LNCaP clone FGC (cell line): ENCODE results near the gene TRPM3.

ENCODE experiments used
- DNase-seq: peaks from one replicate; pipeline ENCODE4 v3.0.0-alpha.2; 2011; ENCODE audit warnings: low read depth
- H3K4me3 ChIP-seq: 2 replicates; pipeline ENCODE4 v1.5.1; 2011; ENCODE audit warnings: mild to moderate bottlenecking, low read depth, low read length, control low read depth
- TF ChIP-seq, protein P1 (sequence below): IDR thresholded peaks from 2 replicates; pipeline ENCODE4 v1.5.1; 2012; ENCODE audit warnings: mild to moderate bottlenecking; ENCODE audit not compliant: control insufficient read depth, insufficient read depth; ENCODE audit errors: extremely low read depth

TRPM3 gene

DNA sequence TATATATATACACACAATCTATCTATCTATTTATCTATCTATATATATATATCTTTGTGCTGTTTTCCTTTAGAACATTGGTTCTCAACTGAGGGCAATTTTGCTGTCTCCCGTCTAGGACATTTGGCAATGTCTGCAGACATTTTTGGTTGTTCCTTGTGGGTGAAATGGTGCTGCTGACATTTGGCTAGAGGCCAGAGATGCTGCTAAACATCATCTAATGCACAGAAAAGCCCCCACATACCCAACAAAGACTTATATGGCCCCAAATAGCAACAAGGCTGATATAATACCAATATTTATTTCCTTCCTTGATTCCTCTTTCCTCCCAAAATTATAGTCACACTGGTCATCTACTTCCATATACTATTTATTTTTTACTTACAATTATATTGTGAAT lies 197.5 kb downstream of the TRPM3 start:
- no peak for DNase-seq
- H3K4me3 ChIP-seq: no peak overlapping the region
- TF ChIP-seq, protein P1, sequence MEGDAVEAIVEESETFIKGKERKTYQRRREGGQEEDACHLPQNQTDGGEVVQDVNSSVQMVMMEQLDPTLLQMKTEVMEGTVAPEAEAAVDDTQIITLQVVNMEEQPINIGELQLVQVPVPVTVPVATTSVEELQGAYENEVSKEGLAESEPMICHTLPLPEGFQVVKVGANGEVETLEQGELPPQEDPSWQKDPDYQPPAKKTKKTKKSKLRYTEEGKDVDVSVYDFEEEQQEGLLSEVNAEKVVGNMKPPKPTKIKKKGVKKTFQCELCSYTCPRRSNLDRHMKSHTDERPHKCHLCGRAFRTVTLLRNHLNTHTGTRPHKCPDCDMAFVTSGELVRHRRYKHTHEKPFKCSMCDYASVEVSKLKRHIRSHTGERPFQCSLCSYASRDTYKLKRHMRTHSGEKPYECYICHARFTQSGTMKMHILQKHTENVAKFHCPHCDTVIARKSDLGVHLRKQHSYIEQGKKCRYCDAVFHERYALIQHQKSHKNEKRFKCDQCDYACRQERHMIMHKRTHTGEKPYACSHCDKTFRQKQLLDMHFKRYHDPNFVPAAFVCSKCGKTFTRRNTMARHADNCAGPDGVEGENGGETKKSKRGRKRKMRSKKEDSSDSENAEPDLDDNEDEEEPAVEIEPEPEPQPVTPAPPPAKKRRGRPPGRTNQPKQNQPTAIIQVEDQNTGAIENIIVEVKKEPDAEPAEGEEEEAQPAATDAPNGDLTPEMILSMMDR: no peak

DNA sequence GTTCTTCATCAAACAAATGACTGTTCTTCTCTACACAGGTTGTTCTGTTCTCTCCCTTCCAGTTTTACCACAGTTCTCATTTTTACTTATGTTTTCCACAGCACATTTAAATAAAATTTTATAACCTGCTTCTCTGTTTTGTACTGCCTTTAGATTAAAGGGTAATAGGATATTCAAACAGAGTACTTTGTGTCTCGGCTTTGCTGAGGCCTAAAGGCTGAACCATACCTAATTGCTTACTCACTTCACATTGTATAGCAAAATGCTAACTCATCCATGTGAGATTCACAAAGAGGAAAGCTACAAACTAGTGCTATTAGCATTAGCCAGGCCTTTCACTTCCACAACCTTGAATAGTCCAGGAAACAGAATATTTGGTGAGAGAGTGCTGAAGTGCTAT lies 200.3 kb downstream of the TRPM3 start:
- no peak overlapping the region for H3K4me3 ChIP-seq
- no peak for DNase-seq
- TF ChIP-seq, protein P1: no peak

DNA sequence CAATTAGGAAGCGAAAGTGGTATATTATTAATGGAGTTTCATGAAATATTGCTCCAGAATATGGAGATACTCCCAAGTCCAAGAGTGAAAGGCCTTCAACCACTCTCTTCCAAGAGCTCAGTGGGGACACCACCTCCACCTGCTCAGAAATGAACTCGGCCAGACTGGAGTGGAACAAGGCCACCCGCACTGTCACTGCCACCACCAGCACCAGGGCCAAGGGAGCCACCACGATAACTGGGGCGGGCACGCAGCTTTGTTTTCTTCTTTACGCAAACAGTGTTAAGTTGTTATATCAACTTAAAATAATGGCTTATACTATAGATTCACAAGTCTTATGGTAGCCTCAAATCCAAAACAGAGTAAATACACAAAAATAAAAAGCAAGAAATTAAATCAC lies 204.1 kb downstream of the TRPM3 start:
- TF ChIP-seq, protein P1: no peak

DNA sequence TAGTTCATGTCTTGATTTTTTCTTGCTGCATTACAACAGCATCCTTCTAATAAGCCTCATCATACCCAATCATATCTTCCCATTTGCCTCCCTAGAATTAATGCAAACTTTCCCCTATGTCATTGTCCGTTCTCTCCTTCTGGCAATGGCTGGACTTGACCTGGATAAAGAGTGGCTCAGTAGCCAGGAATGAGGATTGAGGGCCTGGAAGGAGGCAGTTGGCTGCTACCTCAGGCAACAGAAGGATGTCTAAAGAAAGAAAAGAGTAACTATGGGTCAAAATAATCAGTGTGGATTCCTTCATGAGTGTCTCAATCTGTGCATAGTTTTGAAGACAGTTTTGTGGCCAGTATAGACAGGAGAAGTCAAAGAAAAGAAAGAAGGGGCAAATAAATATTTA lies 209.6 kb downstream of the TRPM3 start:
- no peak for DNase-seq
- H3K4me3 ChIP-seq: no peak overlapping the region
- TF ChIP-seq, protein P1: no peak

More for the DNA sequence above, 204.1 kb downstream of the TRPM3 start:
- no peak for DNase-seq
- no peak overlapping the region for H3K4me3 ChIP-seq

DNA sequence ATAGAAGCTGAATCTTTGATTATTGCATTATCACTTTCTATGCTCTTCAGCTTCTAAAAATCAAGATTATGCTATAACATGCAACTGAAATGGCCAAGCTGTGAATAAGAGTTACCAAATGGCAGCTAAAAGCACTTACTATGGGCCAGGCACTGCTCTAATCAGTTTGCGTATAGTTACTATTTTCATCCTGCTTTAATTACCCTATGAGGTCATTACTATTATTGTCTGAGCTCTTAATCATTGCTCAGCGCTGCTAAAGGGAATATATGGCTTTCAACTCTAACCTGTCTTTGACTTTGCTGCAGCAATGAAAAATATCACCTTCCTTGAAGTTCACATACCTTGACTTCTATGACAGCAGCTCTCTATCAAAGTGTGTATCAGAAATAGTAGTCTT lies 210.8 kb downstream of the TRPM3 start:
- H3K4me3 ChIP-seq: no peak overlapping the region
- TF ChIP-seq, protein P1: no peak

DNA sequence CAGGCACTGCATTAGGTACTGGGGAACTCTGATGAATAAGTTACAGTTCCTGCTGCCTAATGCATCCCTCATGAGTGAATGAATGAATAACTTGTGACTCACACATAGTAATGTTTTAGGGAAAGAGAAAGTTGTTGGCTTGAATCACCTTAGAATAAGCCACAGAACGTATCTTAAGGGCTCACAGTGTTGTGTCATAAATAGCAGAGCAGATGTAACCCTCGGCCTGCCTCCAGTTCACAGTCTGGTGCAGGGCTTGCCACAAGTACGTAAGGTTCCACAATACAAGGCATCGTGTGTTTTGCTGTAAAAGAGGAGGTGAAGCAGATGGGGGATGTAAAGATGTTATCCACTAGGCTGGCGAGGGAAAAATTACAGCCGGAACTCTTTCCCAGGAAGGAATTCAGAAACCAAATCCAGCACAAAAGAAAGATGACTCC lies 218.7 kb downstream of the TRPM3 start:
- TF ChIP-seq, protein P1: no peak
- H3K4me3 ChIP-seq: no peak overlapping the region
- DNase-seq: no peak

More for the DNA sequence above, 210.8 kb downstream of the TRPM3 start:
- no peak for DNase-seq

DNA sequence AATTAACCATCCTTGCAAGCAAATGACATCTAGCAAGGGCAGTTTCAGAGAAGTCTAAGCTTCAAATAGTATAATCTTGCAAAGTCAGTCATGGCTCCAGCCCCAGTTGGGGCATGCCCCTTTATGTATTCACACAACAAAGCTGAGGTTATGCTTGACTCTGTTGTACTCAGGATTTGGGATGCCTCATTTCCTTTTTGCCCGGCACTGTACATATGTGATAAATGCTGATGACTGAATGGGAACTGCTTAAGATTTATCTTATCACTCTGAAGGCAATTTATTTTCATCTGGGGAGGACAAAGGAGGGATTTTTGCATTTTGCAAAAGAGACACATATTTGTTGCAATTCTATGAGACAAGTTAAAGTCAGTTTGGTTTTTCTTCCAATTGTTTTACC lies 219.2 kb downstream of the TRPM3 start:
- DNase-seq: no peak
- TF ChIP-seq, protein P1: no peak
- no peak overlapping the region for H3K4me3 ChIP-seq
